Measurements from ENCODE around the gene CRCP.
"Not testable (repeated sequence)": the region's sequence is repeated elsewhere in the genome, so short reads cannot be mapped to it uniquely, and the experiment has no call there.

The CRCP gene

DNA sequence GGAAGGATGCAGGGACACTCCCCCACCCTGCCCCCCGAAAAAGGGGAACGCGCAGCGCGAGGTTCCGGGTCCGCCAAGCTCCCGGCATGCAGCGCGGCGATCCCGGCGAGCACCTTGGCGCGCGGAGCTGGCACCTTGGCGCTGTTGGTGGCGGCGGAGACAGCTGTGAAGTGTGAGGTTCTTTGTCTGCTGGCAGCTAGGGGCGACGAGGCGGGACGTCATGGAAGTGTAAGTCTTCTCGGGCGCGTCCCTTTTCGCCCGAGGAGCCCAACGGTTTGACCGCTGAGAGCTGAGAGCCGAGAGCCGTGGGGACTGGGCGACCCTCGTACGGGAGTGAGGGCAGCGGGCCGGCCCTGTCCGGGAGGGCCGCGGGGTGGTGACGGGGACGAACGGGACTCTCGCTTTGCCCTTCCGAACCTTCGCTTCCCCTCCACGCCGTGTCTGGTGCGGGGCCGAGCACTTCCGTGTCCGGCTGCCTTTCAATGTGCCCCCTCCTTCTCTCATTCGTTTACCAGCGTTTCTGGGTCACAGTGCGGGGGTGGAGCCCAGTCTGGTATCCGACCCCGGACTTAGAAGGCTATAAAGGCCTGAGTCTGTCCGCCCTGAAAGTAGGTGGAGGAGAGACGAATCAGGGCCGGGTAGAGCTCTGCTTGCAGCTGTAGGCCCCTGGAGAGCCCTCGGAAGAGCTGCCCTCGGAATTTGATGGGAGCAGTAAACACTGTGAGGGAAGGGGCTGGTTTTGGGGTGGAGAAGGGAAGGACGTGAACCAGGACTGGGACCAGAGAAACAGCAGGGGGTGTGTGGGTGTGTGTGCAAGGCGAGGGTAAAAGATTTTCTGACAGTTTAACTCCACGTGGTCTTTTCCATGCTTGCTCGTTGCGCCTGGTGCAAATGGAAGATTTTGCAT lies at the start of gene CRCP:
TSS of gene CRCP (plus strand) at position 105 of the 907 bp plus-strand sequence. CDS start at position 221, 116 bp downstream.
- peak; percentile 78 for DNase-seq (ENCODE audit: low spot score)

GRCh38 chr7:66069732-66070131 lies 44.9 kb upstream of the CRCP start:
- no peak for DNase-seq (ENCODE audit: low spot score)

DNA sequence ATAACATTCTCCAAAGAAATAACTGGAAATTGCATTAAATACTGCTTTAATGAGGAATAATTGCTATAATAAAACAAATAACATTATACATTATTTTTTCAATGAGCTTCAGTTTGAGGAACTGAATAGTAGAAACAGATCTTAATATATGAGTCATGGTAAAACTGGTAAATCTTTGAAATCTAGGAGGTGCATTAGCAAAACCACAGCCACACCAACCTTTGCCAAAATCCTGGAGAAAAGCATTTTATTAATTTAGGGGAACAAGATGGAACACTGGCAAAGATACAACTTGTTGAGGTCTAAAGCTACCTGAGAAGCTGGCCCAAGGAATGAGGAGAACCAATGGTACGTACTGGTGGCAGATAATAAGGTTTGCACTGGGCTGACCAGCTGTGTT lies 44.4 kb upstream of the CRCP start:
- no peak for DNase-seq (ENCODE audit: low spot score)

- DNase-seq (ENCODE audit: low spot score): not testable (repeated sequence)
Measured at GRCh38 chr7:66072208-66072607, 42.4 kb upstream of the CRCP start.

DNA sequence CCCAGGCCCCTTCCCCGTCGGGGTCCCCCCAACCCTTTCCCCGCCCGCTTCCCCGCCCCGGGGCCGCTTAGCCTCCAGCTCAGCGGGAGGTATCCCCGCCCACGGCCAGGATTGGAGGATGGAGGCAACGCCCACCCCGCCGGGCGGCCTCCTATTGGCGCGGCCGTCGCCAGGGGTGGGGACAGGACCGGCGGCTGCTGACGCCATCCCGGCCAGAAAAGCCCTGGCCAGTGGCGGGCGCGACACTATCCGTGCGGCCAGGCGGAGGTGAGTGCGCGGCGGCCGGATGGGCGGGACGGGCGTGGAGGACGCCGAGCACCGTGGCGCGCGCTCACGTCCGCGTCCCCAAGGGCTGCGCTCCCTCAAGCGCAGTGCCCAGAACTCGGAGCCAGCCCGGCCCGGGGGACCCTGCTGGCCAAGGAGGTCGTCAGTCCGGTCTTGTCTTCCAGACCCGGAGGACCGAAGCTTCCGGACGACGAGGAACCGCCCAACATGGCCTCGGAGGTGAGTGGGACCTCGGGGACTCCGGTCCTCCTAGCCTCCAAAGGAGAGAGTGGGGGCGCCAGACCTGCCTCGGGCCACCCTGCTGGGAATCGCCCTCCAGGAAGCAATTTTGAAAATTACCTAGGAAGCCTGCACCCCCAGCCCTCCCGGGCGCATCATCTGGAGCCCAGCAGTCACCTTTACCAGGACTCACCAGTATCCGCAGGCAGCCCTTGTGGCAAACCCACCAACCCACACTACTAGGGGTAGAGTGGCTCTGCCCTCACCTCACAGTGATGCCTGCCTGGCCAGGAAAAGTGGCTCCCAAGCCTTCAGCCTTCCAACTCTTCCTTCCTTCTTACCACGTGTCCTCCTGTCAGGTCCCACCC lies 38.8 kb upstream of the CRCP start, which contains the start of gene ASL:
TSS of gene ASL (plus strand) at position 230 of the 872 bp plus-strand sequence. CDS start at position 493, 263 bp downstream.
- peak; percentile 96 for DNase-seq (ENCODE audit: low spot score)

GRCh38 chr7:66076462-66077329 lies 38.0 kb upstream of the CRCP start:
- DNase-seq (ENCODE audit: low spot score): no peak

GRCh38 chr7:66078067-66078466 lies 36.6 kb upstream of the CRCP start:
- DNase-seq (ENCODE audit: low spot score): no peak

- no peak for DNase-seq (ENCODE audit: low spot score)
Measured at GRCh38 chr7:66082083-66082482, 32.6 kb upstream of the CRCP start.

GRCh38 chr7:66082886-66083415 lies 31.7 kb upstream of the CRCP start:
- no peak for DNase-seq (ENCODE audit: low spot score)

DNA sequence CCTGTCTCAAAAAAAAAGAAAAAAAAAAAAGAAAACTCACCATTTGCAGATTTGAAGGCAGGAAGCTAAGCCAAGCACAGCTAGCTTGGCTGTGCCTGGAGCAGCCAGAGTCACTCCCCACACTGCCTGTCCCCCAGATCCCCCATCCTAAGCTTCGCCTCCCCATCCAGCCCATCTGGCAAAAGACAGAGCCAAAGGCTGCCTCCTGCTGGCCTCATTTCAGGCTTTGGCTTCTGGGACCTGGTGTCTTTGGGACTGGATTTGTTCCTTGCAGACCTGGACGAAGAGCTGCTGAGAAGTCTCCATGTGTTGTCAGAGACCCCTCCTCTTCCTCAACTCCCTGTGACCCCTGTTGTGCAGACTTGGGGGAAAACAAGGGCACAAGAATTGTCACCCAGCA lies 31.0 kb upstream of the CRCP start:
- DNase-seq (ENCODE audit: low spot score): no peak

GRCh38 chr7:66088861-66089838 lies 25.5 kb upstream of the CRCP start:
- DNase-seq (ENCODE audit: low spot score): no peak

GRCh38 chr7:66092654-66093053 lies 22.0 kb upstream of the CRCP start:
- DNase-seq (ENCODE audit: low spot score): no peak

DNA sequence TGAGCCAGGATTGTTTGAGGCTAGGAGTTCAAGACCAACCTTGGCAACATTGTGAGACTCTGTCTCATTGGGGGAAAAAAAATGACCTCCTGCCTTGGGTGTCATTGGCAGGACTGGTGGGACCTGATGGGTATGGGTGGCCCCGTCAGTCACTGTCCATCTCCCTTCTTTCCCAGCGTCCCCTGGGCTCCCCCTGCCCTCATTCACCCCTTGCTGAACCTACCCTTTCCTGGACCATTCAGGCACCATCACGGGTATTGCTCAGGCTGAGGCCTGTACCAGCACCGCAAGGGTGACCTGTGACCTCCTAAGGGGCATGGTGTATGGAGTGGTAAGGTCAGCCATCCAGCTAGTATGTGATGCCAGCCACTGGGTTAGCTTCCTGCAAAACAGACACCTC lies 19.6 kb upstream of the CRCP start:
- no peak for DNase-seq (ENCODE audit: low spot score)

DNA sequence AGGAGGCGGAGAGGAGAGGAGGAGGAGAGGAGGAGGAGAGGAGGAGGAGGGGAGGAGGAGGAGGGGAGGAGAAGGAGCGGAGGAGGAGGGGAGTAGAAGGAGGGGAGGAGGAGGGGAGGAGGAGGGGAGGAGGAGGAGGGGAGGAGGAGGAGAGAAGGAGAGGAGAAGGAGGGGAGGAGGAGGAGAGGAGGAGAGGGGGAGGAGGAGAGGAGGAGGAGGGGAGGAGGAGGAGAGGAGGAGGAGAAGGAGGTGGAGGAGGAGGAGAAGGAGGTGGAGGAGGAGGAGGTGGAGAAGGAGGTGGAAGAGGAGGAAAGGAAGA lies 15.5 kb upstream of the CRCP start:
- no peak for DNase-seq (ENCODE audit: low spot score)

DNA sequence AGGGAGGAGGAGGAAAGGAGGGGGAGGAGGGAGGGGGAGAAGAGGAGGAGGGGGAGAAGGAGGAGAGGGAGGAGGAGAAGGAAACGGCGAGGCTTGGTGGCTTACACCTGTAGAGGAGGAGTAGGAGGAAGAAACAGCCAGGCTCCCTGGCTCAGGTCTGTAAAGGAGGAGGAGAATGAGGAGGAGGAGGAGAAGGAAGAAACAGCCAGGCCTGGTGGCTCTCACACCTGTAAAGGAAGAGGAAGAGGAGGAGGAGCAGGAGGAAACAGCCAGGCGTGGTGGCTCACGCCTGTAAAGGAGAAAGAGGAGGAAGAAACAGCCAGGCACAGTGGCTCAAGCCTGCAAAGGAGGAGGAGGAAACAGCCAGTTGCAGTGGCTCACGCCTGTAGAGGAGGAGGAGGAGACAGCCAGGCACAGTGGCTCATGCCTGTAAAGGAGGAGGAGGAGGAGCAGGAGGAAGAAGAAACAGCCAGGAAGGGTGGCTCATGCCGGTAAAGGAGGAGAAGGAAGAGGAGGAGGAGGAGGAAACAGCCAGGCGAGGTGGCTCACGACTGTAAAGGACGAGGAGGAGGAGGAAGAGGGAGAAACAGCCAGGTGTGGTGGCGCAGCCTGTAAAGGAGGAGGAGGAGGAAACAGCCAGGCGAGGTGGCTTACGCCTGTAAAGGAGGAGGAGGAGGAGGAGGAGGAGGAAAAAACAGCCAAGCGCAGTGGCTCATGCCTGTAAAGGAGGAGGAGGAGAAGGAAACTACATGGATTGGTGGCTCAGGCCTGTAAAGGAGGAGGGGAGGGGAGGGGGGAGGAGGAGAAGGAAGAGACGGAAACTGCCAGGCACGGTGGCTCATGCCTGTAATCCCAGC lies 14.9 kb upstream of the CRCP start:
- peak; percentile 80 for DNase-seq (ENCODE audit: low spot score)

GRCh38 chr7:66100408-66101050 lies 14.1 kb upstream of the CRCP start:
- no peak for DNase-seq (ENCODE audit: low spot score)

GRCh38 chr7:66102168-66102567 lies 12.5 kb upstream of the CRCP start:
- DNase-seq (ENCODE audit: low spot score): not testable (repeated sequence)

GRCh38 chr7:66103994-66104393 lies 10.7 kb upstream of the CRCP start:
- DNase-seq (ENCODE audit: low spot score): not testable (repeated sequence)

DNA sequence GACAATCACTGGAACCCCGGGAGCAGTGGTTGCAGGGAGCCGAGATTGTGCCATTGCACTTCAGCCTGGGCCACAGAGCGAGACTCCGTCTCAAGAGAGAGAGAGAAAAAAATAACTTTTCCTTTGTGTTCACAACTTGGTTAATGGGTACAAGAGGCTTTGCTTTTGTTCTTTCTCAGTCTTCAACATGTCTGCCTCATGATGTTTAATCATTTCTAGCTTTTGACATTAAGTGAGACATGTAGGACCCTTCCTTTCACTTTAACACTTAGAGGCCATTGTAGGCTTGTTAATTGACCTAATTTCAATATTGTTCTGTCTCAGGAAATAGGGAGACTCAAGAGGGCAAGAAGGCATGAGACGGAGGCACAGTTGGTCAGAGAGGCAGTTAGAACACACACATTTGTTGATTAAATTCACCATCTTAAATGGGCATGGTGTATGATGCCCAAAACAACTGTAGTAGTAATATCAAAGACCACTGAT lies 9.3 kb upstream of the CRCP start:
- no peak for DNase-seq (ENCODE audit: low spot score)
